IPS DF 19.7 (cell line): ENCODE results near the gene ARNT2.
"Not testable (repeated sequence)": the region's sequence is repeated elsewhere in the genome, so short reads cannot be mapped to it uniquely, and the experiment has no call there.

ENCODE experiments used
- DNase-seq: peaks from one replicate; pipeline ENCODE4 v3.0.0-alpha.2; 2013; ENCODE audit warnings: low read depth, low spot score

ARNT2 gene

DNA sequence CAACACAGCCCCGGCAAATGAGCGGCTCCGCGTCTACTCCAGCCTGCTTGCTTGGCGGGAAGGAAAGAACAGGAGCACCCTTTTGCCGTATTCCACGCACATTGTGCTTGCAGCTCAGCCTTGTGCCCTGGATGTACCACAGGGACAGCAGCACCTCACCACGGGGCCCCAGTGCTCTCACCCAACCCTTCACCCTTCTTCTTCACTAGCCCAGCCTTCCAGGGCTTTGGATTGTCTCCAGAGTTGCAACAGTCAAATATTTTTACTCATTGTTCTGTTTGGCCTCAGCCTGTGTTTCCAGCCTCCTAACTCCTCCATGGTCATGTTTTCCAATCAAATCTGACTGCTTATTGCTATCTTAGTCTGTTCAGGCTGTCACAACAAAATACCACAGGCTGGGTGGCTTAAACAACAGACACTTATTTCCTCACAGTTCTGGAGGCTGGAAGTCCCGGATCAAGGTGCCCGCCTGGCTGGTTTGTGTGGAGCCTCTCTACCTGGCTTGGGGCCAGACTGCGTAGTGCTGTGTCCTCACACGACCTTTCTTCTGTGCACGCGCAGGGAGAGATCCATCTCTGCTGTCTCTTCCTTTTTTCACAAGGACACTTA lies 211.7 kb downstream of the ARNT2 start:
- no peak for DNase-seq

DNA sequence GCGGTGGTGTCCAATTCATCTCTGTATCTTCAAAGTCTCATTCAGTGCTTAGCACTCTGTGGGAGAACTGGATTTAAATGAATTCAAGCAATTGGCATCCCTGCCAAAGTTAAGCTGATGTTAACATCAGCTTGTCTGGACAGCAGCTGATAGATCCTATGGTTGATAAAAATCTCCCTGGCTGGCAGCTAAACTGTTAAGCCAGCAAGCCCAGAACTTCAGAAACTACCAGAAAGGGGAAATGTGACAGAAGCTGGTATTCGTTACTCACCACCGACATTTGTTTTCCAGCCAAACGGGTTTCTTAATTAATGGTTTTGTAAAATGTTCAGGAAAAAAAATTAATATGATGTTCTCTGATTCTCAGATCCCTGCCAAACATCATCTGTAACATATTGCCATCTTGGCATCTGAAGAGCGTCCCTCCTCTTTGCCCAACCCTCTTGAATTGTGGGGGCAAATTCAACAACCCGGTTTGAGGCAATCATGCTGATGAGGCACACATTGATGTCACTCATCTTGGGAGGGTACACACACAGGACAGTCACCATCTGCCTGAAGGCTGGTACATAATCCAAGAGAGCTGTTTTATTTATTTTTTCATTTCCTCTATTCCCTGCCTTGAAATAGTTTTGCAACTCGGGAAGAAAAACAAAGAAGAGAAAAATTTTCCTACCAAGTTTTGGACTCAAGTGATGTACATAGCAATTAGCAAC lies 214.7 kb downstream of the ARNT2 start:
- no peak for DNase-seq

GRCh38 chr15:80619680-80620079 lies 215.5 kb downstream of the ARNT2 start:
- no peak for DNase-seq

- DNase-seq: no peak
Measured at GRCh38 chr15:80620141-80620540, 216.0 kb downstream of the ARNT2 start.

DNA sequence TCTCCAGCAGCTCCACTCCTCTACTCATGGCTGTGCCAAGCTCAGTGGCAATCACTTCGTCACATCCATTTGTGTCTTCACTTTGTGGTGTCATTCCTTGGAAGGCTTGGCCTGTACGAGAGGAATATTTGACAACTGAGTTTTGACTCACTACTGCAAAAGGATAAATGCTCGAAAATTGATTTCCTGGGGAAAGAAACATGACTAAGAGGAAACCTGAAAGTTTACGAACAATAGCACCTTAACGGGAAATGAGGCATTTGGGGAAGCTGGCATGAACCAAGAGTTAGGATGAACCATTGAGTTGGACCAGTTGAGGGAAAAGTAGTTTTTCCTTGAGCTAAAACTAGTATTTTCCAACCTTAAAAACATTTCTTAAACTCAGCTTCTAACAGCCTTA lies 216.7 kb downstream of the ARNT2 start:
- DNase-seq: no peak

DNA sequence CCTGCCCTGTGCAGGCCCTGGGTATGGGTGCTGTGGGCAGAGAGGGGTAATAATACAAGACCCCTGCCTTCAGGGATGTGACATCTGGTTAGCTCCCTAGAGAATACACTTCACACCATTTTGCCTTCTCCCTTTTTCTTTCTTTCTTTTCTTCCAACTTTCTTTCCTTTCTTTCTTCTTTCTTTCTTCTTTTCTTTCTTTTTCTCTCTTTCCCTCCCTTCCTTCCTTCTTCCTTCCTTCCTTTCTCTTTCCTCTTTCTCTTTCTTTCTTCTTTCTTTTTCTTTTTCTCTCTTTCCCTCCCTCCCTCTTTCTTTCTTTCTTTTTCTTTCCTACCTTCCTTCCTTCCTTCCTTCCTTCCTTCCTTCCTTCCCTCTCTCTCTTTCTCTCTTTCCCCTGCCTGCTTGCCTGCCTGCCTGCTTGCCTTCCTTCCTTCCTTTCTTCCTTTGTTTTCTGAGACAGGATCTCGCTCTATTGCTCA lies 222.5 kb downstream of the ARNT2 start:
- no peak for DNase-seq

GRCh38 chr15:80629355-80629754 lies 225.2 kb downstream of the ARNT2 start:
- DNase-seq: no peak

DNA sequence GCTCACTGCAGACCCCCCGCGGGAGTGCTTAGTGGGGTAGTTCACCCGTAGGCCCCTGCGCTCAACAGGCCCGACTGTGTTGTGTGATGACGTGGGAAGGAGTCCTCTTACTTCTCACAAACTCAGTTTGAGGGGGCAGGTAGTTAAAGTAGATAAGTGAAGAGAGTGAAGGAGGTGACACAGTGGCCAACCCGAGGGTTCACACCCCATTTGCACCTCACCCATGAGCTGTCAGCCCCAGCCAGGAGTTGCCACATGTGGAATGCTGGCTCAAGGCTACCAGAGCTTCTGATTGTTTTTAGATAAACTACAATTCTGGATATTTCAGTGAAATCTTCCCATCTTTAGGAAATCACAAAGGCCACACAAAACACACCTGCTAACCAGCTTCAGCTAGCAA lies 226.8 kb downstream of the ARNT2 start:
- DNase-seq: no peak

DNA sequence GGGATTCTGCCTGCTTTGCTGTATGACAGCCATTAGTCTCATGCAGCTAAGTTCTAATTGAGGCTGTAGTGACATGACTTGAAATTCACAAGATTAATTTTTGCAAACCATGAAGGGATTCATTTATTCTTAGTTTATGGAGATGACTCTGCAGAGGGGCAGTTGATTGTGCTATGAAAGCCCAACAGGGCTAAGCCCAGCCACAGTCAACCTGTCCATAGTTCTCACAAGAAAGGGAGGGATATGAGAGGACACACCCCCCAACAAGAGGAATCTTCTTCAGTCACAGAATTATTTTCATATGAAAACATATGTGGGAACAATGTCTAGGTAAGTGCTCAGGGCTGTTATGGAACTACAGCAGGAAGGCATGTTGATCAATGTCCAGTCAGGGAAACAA lies 229.0 kb downstream of the ARNT2 start:
- DNase-seq: no peak

DNA sequence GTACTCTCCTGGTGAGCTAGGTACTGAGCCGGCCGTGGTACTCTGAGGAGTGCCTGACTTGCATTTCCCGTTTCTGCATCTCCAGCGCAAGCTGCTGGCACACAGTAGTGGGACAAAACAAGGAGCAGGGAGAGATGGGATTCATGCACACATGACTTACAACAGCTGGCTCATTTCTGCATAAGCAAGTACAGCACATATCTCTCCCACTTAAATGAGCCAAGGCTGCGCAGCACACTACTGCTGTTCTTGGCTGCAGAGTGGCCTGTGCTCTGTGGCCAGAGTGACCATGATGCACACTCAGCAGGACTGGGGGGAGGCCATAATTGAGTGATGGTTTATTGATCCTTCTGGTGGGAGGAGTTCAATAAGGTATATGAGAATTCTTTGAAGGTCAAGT lies 231.8 kb downstream of the ARNT2 start:
- DNase-seq: no peak

- DNase-seq: peak; percentile 50
Measured at GRCh38 chr15:80636675-80637074, 232.5 kb downstream of the ARNT2 start.

DNA sequence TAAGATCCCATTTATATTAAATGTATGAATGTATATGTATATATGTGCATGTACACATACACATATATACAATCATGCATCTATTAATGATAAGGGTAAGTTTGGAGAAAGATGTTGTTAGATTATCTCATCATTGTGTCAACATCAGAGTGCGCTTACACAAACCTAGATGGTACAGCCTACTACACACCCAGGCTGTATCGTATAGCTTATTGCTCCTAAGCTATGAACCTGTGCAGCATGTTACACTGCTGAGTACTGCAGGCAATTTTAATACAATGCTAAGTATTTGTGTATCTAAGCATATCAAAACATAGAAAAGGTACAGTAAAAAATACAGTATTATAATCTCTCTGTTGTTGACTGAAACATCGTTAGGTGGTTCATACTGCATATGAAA lies 233.6 kb downstream of the ARNT2 start:
- no peak for DNase-seq

- no peak for DNase-seq
Measured at GRCh38 chr15:80638553-80639167, 234.5 kb downstream of the ARNT2 start.

- no peak for DNase-seq
Measured at GRCh38 chr15:80639168-80639555, 235.0 kb downstream of the ARNT2 start.

DNA sequence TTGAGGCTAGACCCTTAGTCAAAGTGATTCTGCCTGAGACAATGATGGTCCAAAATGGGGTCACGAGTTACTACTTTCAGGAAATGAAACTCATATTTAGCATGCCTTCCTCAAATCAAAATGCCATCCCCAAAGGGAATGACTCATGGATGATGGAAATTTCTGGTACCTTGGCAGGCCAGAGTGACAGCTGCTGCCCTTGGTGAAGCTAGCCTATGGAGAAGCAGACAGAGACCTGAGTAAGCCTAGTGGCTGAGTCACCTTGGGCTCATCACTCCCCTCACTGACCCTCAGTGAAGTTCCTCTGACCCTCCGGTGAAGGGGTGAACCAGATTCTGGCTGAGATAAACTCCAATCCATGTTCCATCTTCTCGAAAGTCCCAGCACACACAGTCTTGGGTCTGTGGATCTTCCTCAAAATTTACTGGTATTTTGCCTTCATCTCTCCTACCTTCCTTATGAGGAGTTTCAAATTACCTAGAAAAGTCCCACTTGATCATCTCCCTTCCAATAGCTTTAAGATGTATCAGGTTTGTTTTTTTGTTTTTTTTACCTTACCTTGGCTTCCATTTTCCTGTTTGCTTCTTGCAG lies 236.4 kb downstream of the ARNT2 start:
- DNase-seq: no peak

- DNase-seq: no peak
Measured at GRCh38 chr15:80641384-80641783, 237.2 kb downstream of the ARNT2 start.

DNA sequence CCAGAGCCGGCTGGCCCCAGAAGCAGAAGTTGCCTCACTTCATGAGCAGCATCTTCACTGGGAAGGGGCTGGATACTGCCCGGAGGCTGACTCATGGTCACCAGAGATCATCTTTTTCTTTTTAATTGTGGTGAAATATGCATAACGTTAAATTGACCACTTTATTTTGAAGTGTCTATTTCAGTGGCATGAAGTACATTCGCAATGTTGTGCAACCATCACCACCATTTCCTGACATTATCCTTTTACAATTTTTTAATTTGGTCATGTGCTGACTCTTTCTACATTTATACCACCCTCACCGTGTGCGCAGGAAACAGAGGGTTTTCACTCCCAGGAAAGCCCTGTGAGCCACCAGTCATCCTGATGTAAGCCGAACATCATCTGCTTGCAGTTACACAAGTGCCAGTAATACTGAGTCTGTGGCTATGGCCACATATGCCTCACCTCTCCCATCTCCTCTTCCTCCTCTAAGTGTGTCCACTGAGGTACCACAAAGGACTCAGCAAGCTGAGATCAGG lies 239.3 kb downstream of the ARNT2 start:
- DNase-seq: no peak

GRCh38 chr15:80645494-80646065 lies 241.4 kb downstream of the ARNT2 start:
- DNase-seq: no peak

DNA sequence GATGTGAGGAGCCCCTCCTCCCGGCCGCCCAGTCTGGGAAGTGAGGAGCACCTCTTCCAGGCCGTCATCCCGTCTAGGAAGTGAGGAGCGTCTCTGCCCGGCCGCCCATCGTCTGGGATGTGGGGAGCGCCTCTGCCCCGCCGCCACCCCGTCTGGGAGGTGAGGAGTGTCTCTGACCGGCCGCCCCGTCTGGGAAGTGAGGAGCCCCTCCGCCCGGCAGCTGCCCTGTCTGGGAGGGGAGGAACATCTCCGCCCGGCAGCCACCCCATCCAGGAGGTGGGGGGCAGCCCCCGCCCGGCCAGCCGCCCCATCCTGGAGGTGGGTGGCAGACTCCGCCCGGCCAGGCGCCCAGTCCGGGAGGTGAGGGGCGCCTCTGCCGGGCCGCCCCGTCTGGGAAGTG lies 243.2 kb downstream of the ARNT2 start:
- DNase-seq: not testable (repeated sequence)
